ENCODE data around the gene DEK. TPM values are rescaled to one million over a fixed set of nuclear protein-coding genes. Genes with fewer than 3 reads are reported as not detected.

The DEK gene
- polyA plus RNA-seq, 6 donors from 2014 or later: 32.5 to 61.2 (median 52.2) TPM

Other genes with a start within 250 kb of the DEK start
- gene NHLRC1, start 141.9 kb downstream of the DEK start, polyA plus RNA-seq (ENCODE audit: low read depth in 6 of 6): 1 to 10 TPM in 5 of 6 donors, under 1 TPM in 1; 0.60 to 4.7 (median 1.7) TPM
- gene TPMT, start 109.5 kb downstream of the DEK start, polyA plus RNA-seq (ENCODE audit: low read depth in 6 of 6): 1 to 10 TPM; 4.8 to 6.9 (median 5.9) TPM
- gene KDM1B, start 109.1 kb downstream of the DEK start, polyA plus RNA-seq (ENCODE audit: low read depth in 6 of 6): 10 to 100 TPM in 1 of 6 donors, 1 to 10 TPM in 5; 2.5 to 11.3 (median 6.3) TPM
- 10 to 100 TPM in 2 of 6 donors, 1 to 10 TPM in 4; 3.4 to 17.4 (median 8.9) TPM for gene RNF144B, start 122.8 kb upstream of the DEK start, polyA plus RNA-seq (ENCODE audit: low read depth in 6 of 6)

All from naive B cell (primary cell).